ENCODE results near the gene OTX2.

Gene OTX2

GRCh38 chr14:56759633-56760032 is 50.6 kb downstream of the OTX2 start:
- no peak overlapping the region for H3K27ac ChIP-seq (ENCODE audit: low read depth in 2 of 2, low read length in 2 of 2)
- H3K4me3 ChIP-seq (ENCODE audit: low read length in 2 of 2), result no peak overlapping the region
- H3K36me3 ChIP-seq (ENCODE audit: control insufficient read depth in 2 of 2, insufficient read depth in 2 of 2, low read length in 2 of 2), result no peaks in the 10 kb centered on the region
- H3K9me3 ChIP-seq (ENCODE audit: control insufficient read depth in 2 of 2, low read length in 2 of 2), result no peaks in the 10 kb centered on the region
- no peaks in the 10 kb centered on the region for H3K27me3 ChIP-seq (ENCODE audit: control insufficient read depth in 2 of 2, insufficient read depth in 2 of 2, low read length in 2 of 2)
- no peak overlapping the region for H3K9ac ChIP-seq (ENCODE audit: low read depth in 1 of 2, low read length in 2 of 2)
- no peaks in the 10 kb centered on the region for H3K4me1 ChIP-seq (ENCODE audit: control insufficient read depth in 2 of 2, insufficient read depth in 2 of 2, low read length in 2 of 2)

- Histone ChIP-seq H3K36me3 (ENCODE audit: control insufficient read depth in 2 of 2, insufficient read depth in 2 of 2, low read length in 2 of 2) (no peaks in the 10 kb centered on the region), H3K27ac (ENCODE audit: low read depth in 2 of 2, low read length in 2 of 2) (no peak overlapping the region), H3K4me1 (ENCODE audit: control insufficient read depth in 2 of 2, insufficient read depth in 2 of 2, low read length in 2 of 2) (no peaks in the 10 kb centered on the region), H3K9me3 (ENCODE audit: control insufficient read depth in 2 of 2, low read length in 2 of 2) (no peaks in the 10 kb centered on the region), H3K4me3 (ENCODE audit: low read length in 2 of 2) (no peak overlapping the region), H3K27me3 (ENCODE audit: control insufficient read depth in 2 of 2, insufficient read depth in 2 of 2, low read length in 2 of 2) (no peaks in the 10 kb centered on the region), H3K9ac (ENCODE audit: low read depth in 1 of 2, low read length in 2 of 2) (no peak overlapping the region)
Measured at GRCh38 chr14:56759094-56759493, 51.2 kb downstream of the OTX2 start.

GRCh38 chr14:56754921-56755320 is 55.4 kb downstream of the OTX2 start:
- no peaks in the 10 kb centered on the region for H3K36me3 ChIP-seq (ENCODE audit: control insufficient read depth in 2 of 2, insufficient read depth in 2 of 2, low read length in 2 of 2)
- no peaks in the 10 kb centered on the region for H3K27me3 ChIP-seq (ENCODE audit: control insufficient read depth in 2 of 2, insufficient read depth in 2 of 2, low read length in 2 of 2)
- H3K27ac ChIP-seq (ENCODE audit: low read depth in 2 of 2, low read length in 2 of 2), result no peak overlapping the region
- no peak overlapping the region for H3K9ac ChIP-seq (ENCODE audit: low read depth in 1 of 2, low read length in 2 of 2)
- no peaks in the 10 kb centered on the region for H3K4me1 ChIP-seq (ENCODE audit: control insufficient read depth in 2 of 2, insufficient read depth in 2 of 2, low read length in 2 of 2)
- H3K9me3 ChIP-seq (ENCODE audit: control insufficient read depth in 2 of 2, low read length in 2 of 2), result no peaks in the 10 kb centered on the region
- H3K4me3 ChIP-seq (ENCODE audit: low read length in 2 of 2), result no peak overlapping the region

- Histone ChIP-seq H3K4me3 (ENCODE audit: low read length in 2 of 2) (no peak overlapping the region), H3K9me3 (ENCODE audit: control insufficient read depth in 2 of 2, low read length in 2 of 2) (no peaks in the 10 kb centered on the region), H3K36me3 (ENCODE audit: control insufficient read depth in 2 of 2, insufficient read depth in 2 of 2, low read length in 2 of 2) (no peaks in the 10 kb centered on the region), H3K27ac (ENCODE audit: low read depth in 2 of 2, low read length in 2 of 2) (no peak overlapping the region), H3K27me3 (ENCODE audit: control insufficient read depth in 2 of 2, insufficient read depth in 2 of 2, low read length in 2 of 2) (no peaks in the 10 kb centered on the region), H3K9ac (ENCODE audit: low read depth in 1 of 2, low read length in 2 of 2) (no peak overlapping the region), H3K4me1 (ENCODE audit: control insufficient read depth in 2 of 2, insufficient read depth in 2 of 2, low read length in 2 of 2) (no peaks in the 10 kb centered on the region)
Measured at GRCh38 chr14:56753396-56753795, 56.9 kb downstream of the OTX2 start.

GRCh38 chr14:56752428-56752827 is 57.9 kb downstream of the OTX2 start:
- Histone ChIP-seq H3K9me3 (ENCODE audit: control insufficient read depth in 2 of 2, low read length in 2 of 2) (no peaks in the 10 kb centered on the region), H3K27me3 (ENCODE audit: control insufficient read depth in 2 of 2, insufficient read depth in 2 of 2, low read length in 2 of 2) (no peaks in the 10 kb centered on the region), H3K27ac (ENCODE audit: low read depth in 2 of 2, low read length in 2 of 2) (no peak overlapping the region), H3K4me1 (ENCODE audit: control insufficient read depth in 2 of 2, insufficient read depth in 2 of 2, low read length in 2 of 2) (no peaks in the 10 kb centered on the region), H3K4me3 (ENCODE audit: low read length in 2 of 2) (no peak overlapping the region), H3K36me3 (ENCODE audit: control insufficient read depth in 2 of 2, insufficient read depth in 2 of 2, low read length in 2 of 2) (no peaks in the 10 kb centered on the region), H3K9ac (ENCODE audit: low read depth in 1 of 2, low read length in 2 of 2) (no peak overlapping the region)

GRCh38 chr14:56751471-56751870 is 58.8 kb downstream of the OTX2 start:
- Histone ChIP-seq H3K27ac (ENCODE audit: low read depth in 2 of 2, low read length in 2 of 2) (no peak overlapping the region), H3K4me1 (ENCODE audit: control insufficient read depth in 2 of 2, insufficient read depth in 2 of 2, low read length in 2 of 2) (no peaks in the 10 kb centered on the region), H3K9me3 (ENCODE audit: control insufficient read depth in 2 of 2, low read length in 2 of 2) (no peaks in the 10 kb centered on the region), H3K36me3 (ENCODE audit: control insufficient read depth in 2 of 2, insufficient read depth in 2 of 2, low read length in 2 of 2) (no peaks in the 10 kb centered on the region), H3K4me3 (ENCODE audit: low read length in 2 of 2) (no peak overlapping the region), H3K27me3 (ENCODE audit: control insufficient read depth in 2 of 2, insufficient read depth in 2 of 2, low read length in 2 of 2) (no peaks in the 10 kb centered on the region), H3K9ac (ENCODE audit: low read depth in 1 of 2, low read length in 2 of 2) (no peak overlapping the region)
